ENCODE results near the gene ERFL. TPM values are rescaled to one million over a fixed set of nuclear protein-coding genes. Genes with fewer than 3 reads are reported as not detected.

ERFL gene
- polyA plus RNA-seq (ENCODE audit: insufficient read length in 3 of 3), result under 1 TPM; 0.06 to 0.21 (median 0.12) TPM
- long read RNA-seq, donor 1, result 0 reads
- long read RNA-seq, donor 2, result 0 reads
- long read RNA-seq, donor 3, result 0 reads
- long read RNA-seq, donor 4, result 0 reads
- long read RNA-seq, donor 5, result 0 reads
- long read RNA-seq, donor 6, result 0 reads
- long read RNA-seq, donor 7, result 0 reads
- long read RNA-seq, donor 8, result 0 reads
- long read RNA-seq, donor 9, result 0 reads
- long read RNA-seq, donor 10, result 0 reads
- long read RNA-seq, donor 11, result 0 reads
- long read RNA-seq, donor 12, result 0 reads
- long read RNA-seq, donor 13, result 0 reads
- long read RNA-seq, donor 14, result 0 reads
- long read RNA-seq, donor 15, result 0 reads
- long read RNA-seq, donor 16, result 0 reads

DNA sequence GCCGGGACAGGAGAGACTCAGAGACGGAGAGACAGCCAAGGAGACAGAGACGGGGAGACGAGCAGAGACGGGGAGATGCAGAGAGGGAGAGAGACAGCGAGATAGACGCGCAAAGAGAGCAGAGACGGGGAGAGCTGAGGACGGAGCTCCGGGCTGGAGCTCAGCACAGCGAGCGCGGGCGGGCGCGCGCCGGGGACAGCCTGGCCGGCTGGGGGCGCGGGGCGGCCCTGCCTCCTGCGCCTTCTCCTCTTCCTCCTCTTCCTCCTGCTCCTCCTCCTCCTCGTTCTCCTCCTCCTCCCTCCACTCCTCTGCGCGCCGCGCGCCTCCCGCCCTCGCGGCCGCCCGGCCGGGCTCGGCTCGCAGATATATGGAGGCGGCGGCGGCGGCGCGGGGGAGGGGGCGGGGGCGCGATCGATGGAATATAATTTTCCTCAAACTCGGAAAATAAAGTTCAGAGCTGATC lies at the start of gene ERFL:
Gene ERFL, minus strand, starts transcription at position 229 of the 463 bp plus-strand sequence. CDS start 15,530 bp downstream, outside the sequence.
- no peak for DNase-seq (ENCODE audit: extremely low read depth in 1 of 11, low read depth in 9 of 11, low spot score in 4 of 11)

DNA sequence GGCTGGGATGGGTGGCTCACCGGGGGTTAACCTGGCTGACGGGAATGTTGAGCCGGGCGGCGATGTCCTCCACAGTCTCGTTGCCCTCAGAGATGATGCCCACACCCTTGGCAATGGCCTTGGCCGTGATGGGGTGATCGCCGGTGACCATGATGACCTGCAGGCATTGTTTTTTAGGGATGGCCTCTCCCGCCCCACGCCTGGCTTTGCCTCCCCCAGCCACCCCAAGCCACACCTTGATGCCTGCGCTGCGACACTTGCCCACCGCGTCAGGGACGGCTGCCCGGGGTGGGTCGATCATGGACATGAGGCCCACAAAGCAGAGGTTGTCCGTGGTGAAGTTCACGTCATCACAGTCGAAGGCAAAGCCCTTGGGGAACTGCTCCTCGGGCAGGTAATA lies 49.7 kb upstream of the ERFL start:
- DNase-seq (ENCODE audit: extremely low read depth in 1 of 11, low read depth in 9 of 11, low spot score in 4 of 11), result no peak

DNA sequence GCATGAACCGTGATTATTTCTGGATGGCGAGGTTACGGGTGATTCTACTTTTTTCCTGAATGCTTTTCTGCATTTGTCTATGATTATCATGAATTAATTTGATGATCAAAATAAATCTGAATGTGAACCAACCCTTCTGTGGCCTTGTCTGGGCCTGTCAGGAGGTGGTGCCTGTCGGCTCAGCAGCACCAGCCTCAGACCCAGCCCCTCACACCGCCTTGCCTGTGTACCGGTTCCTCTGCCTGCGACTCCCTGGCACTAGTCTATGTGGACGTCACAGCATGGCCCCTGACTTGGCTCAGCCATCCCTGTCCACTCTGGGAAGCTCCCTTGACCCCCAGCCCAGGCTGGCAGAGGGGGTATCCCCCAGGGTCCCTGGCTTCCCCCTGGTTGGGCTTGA lies 46.4 kb upstream of the ERFL start:
- no peak for DNase-seq (ENCODE audit: extremely low read depth in 1 of 11, low read depth in 9 of 11, low spot score in 4 of 11)

GRCh38 chr19:41971363-41971762 lies 43.1 kb upstream of the ERFL start:
- DNase-seq (ENCODE audit: extremely low read depth in 1 of 11, low read depth in 9 of 11, low spot score in 4 of 11), result no peak

- DNase-seq (ENCODE audit: extremely low read depth in 1 of 11, low read depth in 9 of 11, low spot score in 4 of 11), result no peak
Measured at GRCh38 chr19:41969772-41970458, 41.7 kb upstream of the ERFL start.

- no peak for DNase-seq (ENCODE audit: extremely low read depth in 1 of 11, low read depth in 9 of 11, low spot score in 4 of 11)
Measured at GRCh38 chr19:41968751-41969595, 40.7 kb upstream of the ERFL start.

GRCh38 chr19:41967054-41967783 lies 39.0 kb upstream of the ERFL start:
- DNase-seq (ENCODE audit: extremely low read depth in 1 of 11, low read depth in 9 of 11, low spot score in 4 of 11), result no peak

DNA sequence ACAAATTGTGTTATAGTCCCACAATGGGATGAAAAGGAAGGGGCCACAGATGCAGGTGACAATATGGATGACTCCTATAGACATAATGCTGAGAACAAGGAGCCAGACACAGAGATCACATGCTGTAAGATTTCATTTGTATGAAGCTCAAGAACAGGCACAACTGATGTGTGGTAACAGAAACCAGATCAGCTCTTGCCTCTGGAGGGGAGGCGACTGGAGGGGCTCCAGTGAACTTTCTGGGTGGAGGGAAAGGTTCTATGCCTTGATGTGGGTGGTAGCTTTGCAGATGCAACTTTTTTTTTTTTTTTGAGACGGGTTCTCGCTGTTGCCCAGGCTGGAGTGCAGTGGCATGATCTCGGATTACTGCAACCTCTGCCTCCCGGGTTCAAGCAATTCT lies 36.9 kb upstream of the ERFL start:
- DNase-seq (ENCODE audit: extremely low read depth in 1 of 11, low read depth in 9 of 11, low spot score in 4 of 11), result no peak

- no peak for DNase-seq (ENCODE audit: extremely low read depth in 1 of 11, low read depth in 9 of 11, low spot score in 4 of 11)
Measured at GRCh38 chr19:41960973-41961372, 32.7 kb upstream of the ERFL start.

DNA sequence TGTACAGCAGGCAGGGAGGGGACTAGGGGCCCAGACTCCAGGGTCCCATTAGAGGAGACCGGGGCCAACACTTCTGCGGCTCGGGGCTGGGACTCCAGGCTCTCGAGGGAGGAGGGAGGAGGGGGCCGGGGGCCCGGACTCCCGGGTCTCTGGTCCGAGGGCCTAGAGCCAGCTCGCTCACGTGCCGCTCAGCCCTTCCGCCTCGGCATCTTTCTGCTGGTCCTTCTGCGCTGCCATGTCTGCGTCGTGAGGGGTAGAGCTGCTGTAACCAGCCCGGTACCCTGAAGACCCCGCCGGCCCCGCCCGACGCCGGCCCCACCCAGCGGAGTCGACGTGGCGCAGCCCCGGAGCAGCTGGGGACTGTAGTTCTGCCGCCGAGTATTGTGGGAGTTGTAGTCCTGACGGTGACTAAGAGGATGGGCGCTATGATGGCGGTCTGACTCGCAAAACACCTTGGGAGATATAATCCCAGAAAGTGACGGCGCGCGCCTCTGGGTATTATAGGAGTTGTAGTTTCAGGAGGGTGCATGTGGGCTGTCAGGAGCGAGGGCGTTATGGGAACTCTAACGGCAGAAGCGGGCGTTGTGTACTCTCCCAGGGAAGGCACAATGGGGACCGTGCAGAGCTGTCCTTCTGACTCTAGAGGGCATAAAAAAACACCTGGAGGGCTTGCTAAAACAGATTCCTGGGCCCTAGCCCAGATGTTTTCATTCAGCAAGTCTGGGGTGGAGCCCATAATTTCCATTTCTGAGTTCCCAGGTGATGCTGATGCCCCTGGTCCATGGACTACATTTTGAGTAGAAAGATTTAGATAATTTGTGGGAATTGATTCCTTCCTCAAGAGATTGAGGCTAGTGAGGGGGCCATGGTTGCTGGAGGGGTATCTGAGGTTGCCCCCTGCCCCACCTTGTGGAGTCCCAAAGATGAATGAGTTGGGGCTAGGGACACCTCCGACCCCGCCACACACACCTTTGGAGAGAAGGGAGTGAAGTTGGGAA lies 31.1 kb upstream of the ERFL start, which contains the start of gene RABAC1:
Gene RABAC1, minus strand, starts transcription at position 266 of the 998 bp plus-strand sequence. Its CDS starts 29 bp downstream, at position 237.
- DNase-seq (ENCODE audit: extremely low read depth in 1 of 11, low read depth in 9 of 11, low spot score in 4 of 11), result peak in 10 of 11 donors; percentile 69 to 92 (median 88)

DNA sequence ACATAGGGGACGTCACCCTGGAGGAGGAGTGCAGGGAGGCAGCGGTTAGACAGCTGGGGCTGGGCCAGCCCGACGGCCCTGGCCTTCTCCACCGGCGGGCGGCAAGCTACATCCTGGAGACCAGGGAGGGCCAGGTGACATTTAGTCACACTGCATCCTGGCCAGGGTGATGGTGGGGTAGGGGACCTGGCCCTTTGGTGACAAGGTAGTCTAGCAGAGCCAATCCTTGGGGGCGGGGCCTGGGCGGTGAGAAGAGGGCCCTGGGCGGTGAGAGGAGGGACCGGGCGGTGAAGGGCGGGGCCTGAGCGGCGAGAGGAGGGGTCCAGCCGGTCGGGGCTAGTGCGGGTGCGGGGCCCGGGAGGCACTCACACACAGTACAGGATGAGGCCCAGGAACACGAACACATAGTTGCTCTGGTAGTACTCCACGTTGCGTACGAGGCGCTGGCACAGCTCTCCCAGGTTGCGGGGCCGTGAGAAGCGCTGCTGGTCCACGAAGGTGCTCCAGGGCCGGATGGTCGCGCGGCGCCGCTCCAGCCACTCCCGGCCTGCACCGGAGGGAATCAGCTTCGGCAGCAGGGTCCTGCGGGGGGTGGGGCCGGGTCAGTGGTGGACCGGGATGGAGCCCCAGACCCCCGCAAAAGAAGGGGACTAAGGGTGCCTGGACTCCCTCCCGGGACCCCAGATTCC lies 30.3 kb upstream of the ERFL start:
- peak in 8 of 11 donors; percentile 59 to 73 (median 68) for DNase-seq (ENCODE audit: extremely low read depth in 1 of 11, low read depth in 9 of 11, low spot score in 4 of 11)

DNA sequence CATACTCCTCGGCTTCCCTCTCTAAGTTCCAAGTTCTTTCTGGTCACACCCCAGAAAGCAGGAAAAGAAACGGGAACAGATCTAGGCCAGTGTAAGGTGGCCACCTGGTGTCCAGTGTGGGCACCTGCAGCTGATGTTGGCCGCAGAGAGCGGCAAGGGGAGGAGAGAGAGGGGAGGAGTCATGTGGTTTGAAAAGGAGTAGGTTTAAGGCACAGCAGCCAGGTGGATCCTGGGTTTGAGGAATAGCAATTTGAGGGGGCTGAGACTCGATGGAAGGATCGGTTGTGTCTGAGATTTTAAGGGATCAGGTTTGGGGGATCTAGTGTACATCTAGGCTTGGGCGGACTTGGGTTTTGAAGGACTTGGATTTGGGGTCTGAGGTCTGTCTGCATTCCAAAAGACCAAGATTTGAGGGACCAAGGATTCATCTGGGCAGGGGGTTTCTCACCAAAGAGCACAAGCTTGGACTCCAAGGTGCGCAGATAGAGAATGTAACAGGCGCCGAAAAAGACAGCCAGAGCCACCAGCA lies 29.7 kb upstream of the ERFL start:
- peak in 10 of 11 donors; percentile 54 to 87 (median 77) for DNase-seq (ENCODE audit: extremely low read depth in 1 of 11, low read depth in 9 of 11, low spot score in 4 of 11)

DNA sequence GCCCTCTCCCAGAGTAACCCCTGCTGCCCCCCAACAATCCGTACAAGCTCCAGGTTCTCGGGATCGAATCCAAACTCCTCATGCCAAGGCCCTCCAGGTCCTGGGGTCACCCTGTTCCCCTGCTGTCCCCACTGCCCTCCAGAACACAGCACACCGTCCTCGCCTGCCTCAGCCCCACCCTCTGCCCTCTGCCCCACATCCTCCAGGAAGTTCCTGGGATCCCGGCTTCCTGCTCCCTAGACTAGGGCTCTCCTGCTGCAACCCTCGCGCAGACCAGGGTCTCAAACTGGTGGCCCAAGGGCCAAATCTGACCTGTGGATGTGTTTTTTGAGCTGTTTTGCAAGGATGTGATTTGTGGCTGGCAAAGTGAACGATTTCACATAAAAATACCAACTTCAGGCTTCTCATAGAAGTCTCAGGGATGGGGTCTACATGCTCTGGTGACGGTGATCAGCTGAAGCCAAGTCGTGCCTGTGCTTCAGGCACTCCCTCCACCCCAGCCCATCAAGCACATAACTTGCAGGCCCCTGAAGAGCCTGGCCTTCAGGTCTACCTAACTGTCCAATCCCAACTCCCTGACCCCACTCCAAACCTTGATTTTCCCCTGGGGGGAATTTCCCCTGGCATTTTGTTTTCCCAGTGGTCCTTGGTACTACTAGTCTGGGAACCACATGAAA lies 29.1 kb upstream of the ERFL start:
- no peak for DNase-seq (ENCODE audit: extremely low read depth in 1 of 11, low read depth in 9 of 11, low spot score in 4 of 11)

GRCh38 chr19:41956621-41957020 lies 28.4 kb upstream of the ERFL start:
- no peak for DNase-seq (ENCODE audit: extremely low read depth in 1 of 11, low read depth in 9 of 11, low spot score in 4 of 11)

- DNase-seq (ENCODE audit: extremely low read depth in 1 of 11, low read depth in 9 of 11, low spot score in 4 of 11), result no peak
Measured at GRCh38 chr19:41955521-41955920, 27.3 kb upstream of the ERFL start.

GRCh38 chr19:41951686-41952172 lies 23.5 kb upstream of the ERFL start:
- peak in 6 of 11 donors; percentile 52 to 57 (median 55) for DNase-seq (ENCODE audit: extremely low read depth in 1 of 11, low read depth in 9 of 11, low spot score in 4 of 11)
